Lower leg skin (tissue), 4 donors: ENCODE results near the gene PGBD4. TPM values are rescaled to one million over a fixed set of nuclear protein-coding genes. Genes with fewer than 3 reads are reported as not detected.
A peak's percentile ranks its signal among the peaks of the same experiment; 100 is the strongest.

Experiments
- DNase-seq, 2 donors: peaks; one replicate each; pipeline ENCODE4 v3.0.0-alpha.2; 2019; ENCODE audit warnings: low spot score in 2 of 2
- H3K4me3 ChIP-seq: fragments of 200-600 bp; sonication (generic); 2 replicates; pipeline ENCODE4 v1.5.1; 2017; ENCODE audit warnings: mild to moderate bottlenecking, low read depth; ENCODE audit not compliant: poor library complexity, severe bottlenecking
- CTCF ChIP-seq, 3 donors: fragments of 450-650 bp; IDR thresholded peaks; one replicate each; pipeline ENCODE4 v1.5.1; 2016; ENCODE audit warnings: antibody characterized with exemption in 3 of 3, mild to moderate bottlenecking in 3 of 3, moderate library complexity in 2 of 3
- POLR2A ChIP-seq, 2 donors: fragments of 450-650 bp; IDR thresholded peaks; one replicate each; pipeline ENCODE4 v1.6.1; 2016 to 2017; ENCODE audit warnings: antibody characterized with exemption in 2 of 2, mild to moderate bottlenecking in 1 of 2, moderate library complexity in 1 of 2
- WGBS, 2 donors: methylation state at CpG; one replicate each; pipeline ENCODE4 v1.1.5; 2018; 5-methylcytosine and 5-hydroxymethylcytosine counted together
- intact Hi-C: fragments of 100-400 bp; cut with DNase I; formaldehyde crosslinking; loops from one replicate; pipeline ENCODE4 v1.15.0; 2023; ENCODE audit warnings: low total_unique reads
- total RNA-seq, 4 donors: library from RNA; depleted of rRNA; stranded (reverse); fragments of >200 nt; gene quantifications; one replicate each; pipeline ENCODE4 v1.1.0, GENCODE V29; 2016

PGBD4 gene
- total RNA-seq, result 1 to 10 TPM; 1.2 to 1.5 (median 1.4) TPM

DNA sequence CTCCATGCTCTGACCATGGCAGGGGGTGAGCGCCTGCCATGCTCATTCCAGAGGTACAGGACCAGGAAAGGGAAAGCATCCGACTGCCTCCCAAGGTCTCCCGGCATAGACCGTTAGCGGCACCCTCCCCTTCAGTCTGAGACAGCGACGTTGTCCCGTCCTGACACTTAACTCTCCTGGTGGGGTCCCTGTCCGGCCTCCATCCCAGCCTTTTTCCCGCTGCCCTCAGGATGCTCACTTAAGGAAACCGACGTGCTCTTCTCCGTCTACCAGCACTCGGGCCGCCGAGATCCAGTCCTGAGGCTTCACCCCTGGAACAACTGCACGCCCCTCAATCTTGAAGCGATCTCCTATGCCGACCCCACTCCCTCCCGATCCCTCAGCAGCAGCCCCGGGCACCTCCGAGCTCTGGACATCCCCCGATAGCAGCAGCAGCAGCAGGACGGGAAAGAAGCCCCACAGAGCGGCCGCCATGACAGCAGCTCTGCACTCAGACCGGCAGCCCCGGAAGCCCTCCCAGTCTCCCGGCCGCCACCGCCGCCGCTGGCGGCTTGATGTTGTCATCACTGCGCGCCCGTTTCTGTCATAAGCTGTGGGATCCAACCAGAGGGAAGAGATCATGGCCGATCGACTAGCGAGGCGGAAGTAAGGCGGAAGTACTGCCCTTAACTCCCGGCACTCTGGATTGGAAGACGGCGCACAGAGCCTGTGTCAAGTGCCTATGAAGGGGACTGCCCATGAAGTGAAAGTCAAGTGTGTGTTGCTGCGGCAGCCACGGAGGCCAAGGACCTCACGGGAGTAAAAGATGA lies at the start of gene PGBD4, which contains the start of gene EMC7:
Gene PGBD4, plus strand, starts transcription at position 718 of the 809 bp plus-strand sequence. CDS start 449 bp downstream, outside the sequence.
Gene EMC7, minus strand, starts transcription at position 497 of the 809 bp plus-strand sequence. Its CDS starts 23 bp downstream, at position 474.
- DNase-seq, result peak; percentile 99 to 100
- WGBS, 2 donors, result 0% methylated on average over 32 to 35 of the region's 48 CpGs
- TF ChIP-seq CTCF (IDR thresholded peaks at IDR 0.05) (no peak), POLR2A (IDR thresholded peaks at IDR 0.05) (no peak)
- peak within 1 kb of the TSS; percentile 92 for H3K4me3 ChIP-seq
- intact Hi-C loops, result loop anchor here (5.0 kb wide), 1 partner anchor 121 kb away; no protein-coding TSS in a partner anchor

- no peak overlapping the region for H3K4me3 ChIP-seq
- no peak for DNase-seq
- intact Hi-C loops, result no loop called here
- 85 to 89% methylated on average over 3 of the region's 3 CpGs for WGBS, 2 donors
- TF ChIP-seq CTCF (IDR thresholded peaks at IDR 0.05), result no peak
- TF ChIP-seq POLR2A (IDR thresholded peaks at IDR 0.05), result no peak
These were observed 47.7 kb upstream of the PGBD4 start for GRCh38 chr15:34054081-34054707.

DNA sequence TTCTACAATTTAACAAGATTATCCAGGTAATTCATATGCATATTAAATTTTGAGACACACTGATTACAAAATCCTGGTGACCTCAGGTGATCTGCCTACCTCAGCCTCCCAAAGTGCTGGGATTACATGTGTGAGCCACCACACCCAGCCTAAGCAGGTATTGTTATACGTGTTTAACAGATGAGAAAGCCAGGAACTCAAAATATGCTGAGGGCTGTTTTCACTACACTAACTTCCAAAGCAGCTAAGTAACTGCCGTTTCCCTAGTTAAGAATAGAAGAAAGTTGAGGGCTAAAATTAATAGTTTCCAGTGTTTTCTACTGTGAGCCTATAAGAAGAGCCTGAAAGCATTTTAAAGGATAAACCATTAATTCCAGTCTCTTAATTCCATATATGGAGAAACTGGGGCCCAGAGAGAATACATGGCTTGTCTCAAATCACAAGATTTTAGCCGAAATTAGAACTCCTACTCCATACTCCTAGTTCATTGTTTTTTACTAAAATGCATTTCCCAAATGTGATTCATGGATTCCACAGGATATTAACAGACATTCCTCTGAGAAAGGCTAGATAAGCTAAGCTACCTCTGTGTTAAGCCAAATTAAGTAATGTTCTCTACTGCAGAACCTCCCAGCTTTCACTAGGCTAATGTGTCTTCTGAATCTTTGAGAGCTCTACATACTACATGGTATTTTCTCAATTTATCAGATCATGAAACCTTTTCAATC lies 45.9 kb upstream of the PGBD4 start:
- TF ChIP-seq POLR2A (IDR thresholded peaks at IDR 0.05), result no peak
- no peak for TF ChIP-seq CTCF (IDR thresholded peaks at IDR 0.05)
- no peak overlapping the region for H3K4me3 ChIP-seq
- WGBS, 2 donors, result 74% methylated on average over 3 of the region's 3 CpGs
- intact Hi-C loops, result no loop called here
- no peak for DNase-seq

- TF ChIP-seq CTCF (IDR thresholded peaks at IDR 0.05) (no peak), POLR2A (IDR thresholded peaks at IDR 0.05) (no peak)
- 66 to 73% methylated on average over 5 of the region's 5 CpGs for WGBS, 2 donors
- H3K4me3 ChIP-seq, result no peak overlapping the region
- DNase-seq, result no peak
- intact Hi-C loops, result no loop called here
These were observed 45.0 kb upstream of the PGBD4 start for GRCh38 chr15:34056911-34057310.

GRCh38 chr15:34059476-34059875 lies 42.4 kb upstream of the PGBD4 start:
- no peak overlapping the region for H3K4me3 ChIP-seq
- DNase-seq, result no peak
- intact Hi-C loops, result no loop called here
- WGBS, 2 donors, result 20 to 31% methylated on average over 2 of the region's 2 CpGs
- TF ChIP-seq CTCF (IDR thresholded peaks at IDR 0.05) (no peak), POLR2A (IDR thresholded peaks at IDR 0.05) (no peak)
